Psoas muscle (tissue), 8 donors: ENCODE data around the gene HTR3C. TPM values are rescaled to one million over a fixed set of nuclear protein-coding genes. Genes with fewer than 3 reads are reported as not detected.

Experiments used
- ATAC-seq, 4 donors: fragments of 200-7000 bp; cut with Tn5 transposase; one replicate each; pipeline ENCODE4 v1.9.1; 2020; ENCODE audit warnings: moderate library complexity in 3 of 4, mild to moderate bottlenecking in 2 of 4
- DNase-seq, 2 donors: peaks; one replicate each; pipeline ENCODE4 v3.0.0-alpha.2; 2020
- H3K27ac ChIP-seq: fragments of 200-600 bp; one replicate; pipeline ENCODE4 v1.8.0; 2022
- H3K27me3 ChIP-seq, 3 donors: fragments of 200-600 bp in 1 of 3; one replicate each; pipeline versions ENCODE4 v1.6.1 to v1.8.0; 2013 to 2022; ENCODE audit warnings: low read length in 2 of 3, mild to moderate bottlenecking in 2 of 3, moderate library complexity in 1 of 3; ENCODE audit not compliant: insufficient read depth in 3 of 3
- H3K36me3 ChIP-seq, 2 donors: fragments of 200-600 bp in 1 of 2; one replicate each; pipeline versions ENCODE4 v1.6.1 to v1.8.0; 2013 to 2022; ENCODE audit warnings: low read depth in 1 of 2, mild to moderate bottlenecking in 1 of 2, moderate library complexity in 1 of 2; ENCODE audit not compliant: insufficient read depth in 1 of 2
- H3K4me1 ChIP-seq: fragments of 200-600 bp; one replicate; pipeline ENCODE4 v1.8.0; 2022
- H3K4me3 ChIP-seq: fragments of 200-600 bp; one replicate; pipeline ENCODE4 v1.8.0; 2022; ENCODE audit warnings: mild to moderate bottlenecking
- H3K9me3 ChIP-seq: fragments of 200-600 bp; one replicate; pipeline ENCODE4 v1.8.0; 2022
- CTCF ChIP-seq: fragments of 200-600 bp; IDR thresholded peaks from one replicate; pipeline ENCODE4 v1.8.0; 2022; ENCODE audit warnings: antibody characterized with exemption
- WGBS, 3 donors: extraction: QIAGEN DNeasy Blood & Tissue Kit; methylation state at CpG; one replicate each; pipeline versions ENCODE4 v1.1.6 to v1.1.7; 2013; 5-methylcytosine and 5-hydroxymethylcytosine counted together
- intact Hi-C, 2 donors: fragments of 100-400 bp; cut with DNase I; formaldehyde crosslinking; loops; one replicate each; pipeline versions ENCODE4 v1.11.0 to v1.14.2; 2022
- polyA plus RNA-seq, 3 donors: library from polyadenylated mRNA; stranded (reverse); fragments of 200-250 nt; gene quantifications; one replicate each; pipeline ENCODE4 v1.2.3, GENCODE V29; 2013
- total RNA-seq, 4 donors: library from RNA; stranded (reverse); fragmentation: NEBNext Ultra II Directional in 2 of 4; extraction: Animal tissue kit (Norgen Biotek cat#: 25700) in 2 of 4; gene quantifications; one replicate each; pipeline versions ENCODE4 v1.2.1 to v1.2.4, GENCODE V29; 2021 to 2023
- donor health status: healthy with polysubstance abuse.
- donor health status: DM: no; HTN: no; CAD: no; lungs with moderate emphysema.
- donor health status: Bipolar disorder and iron deficiency.
- donor health status: healthy.
- donor health status: DM: yes; HTN: yes; CAD: no.
- donor health status: DM: no; HTN: no; CAD: no.
- donor health status: DM: no; HTN: no; CAD: no.
- donor health status: DM: yes; HTN: yes; CAD: no.

Gene HTR3C
- total and polyA plus RNA-seq, 7 donors, result not detected

- DNase-seq (no peak), ATAC-seq (no peak)
- H3K36me3 ChIP-seq, result no peaks in the 10 kb centered on the region
- H3K27me3 ChIP-seq, result peaks cover 0 to 6% (median 0%) of the 10 kb centered on the region in 3 donors
- no peaks in the 10 kb centered on the region for H3K4me1 ChIP-seq
- WGBS, 3 donors, result 85 to 86% (median 86%) methylated on average over 6 of the region's 6 CpGs
- no peak for TF ChIP-seq CTCF
- no peak overlapping the region for H3K4me3 ChIP-seq
- peaks cover 11% of the 10 kb centered on the region for H3K9me3 ChIP-seq
- intact Hi-C loops, result no loop called here
- H3K27ac ChIP-seq, result no peak overlapping the region
These were observed 44.7 kb downstream of the HTR3C start for GRCh38 chr3:184097556-184097955.

- H3K4me3 ChIP-seq, result no peak overlapping the region
- no peaks in the 10 kb centered on the region for H3K9me3 ChIP-seq
- H3K27me3 ChIP-seq, result peaks cover 0 to 3% (median 0%) of the 10 kb centered on the region in 3 donors
- intact Hi-C loops, result no loop called here
- no peak for DNase-seq
- TF ChIP-seq CTCF, result no peak
- 44 to 46% (median 44%) methylated on average over 24 of the region's 24 CpGs for WGBS, 3 donors
- no peak overlapping the region for H3K27ac ChIP-seq
- no peaks in the 10 kb centered on the region for H3K36me3 ChIP-seq
- ATAC-seq, result no peak
- H3K4me1 ChIP-seq, result no peaks in the 10 kb centered on the region
These were observed 47.2 kb downstream of the HTR3C start for GRCh38 chr3:184099806-184100686.

Other genes starting within 250 kb of the HTR3C start
- 10 to 100 TPM in 1 of 4 donors, 1 to 10 TPM in 3; 4.6 to 12.3 (median 6.2) TPM for gene MAP6D1, start 227.5 kb upstream of the HTR3C start, total RNA-seq
- 1 to 10 TPM; 2.7 to 5.3 (median 4.5) TPM for gene MAP6D1, start 227.5 kb upstream of the HTR3C start, polyA plus RNA-seq
- 10 to 100 TPM; 30.3 to 64.4 (median 50.7) TPM for gene PARL, start 168.2 kb upstream of the HTR3C start, total RNA-seq
- gene PARL, start 168.2 kb upstream of the HTR3C start, polyA plus RNA-seq, result 10 to 100 TPM; 48.4 to 77.1 (median 61.4) TPM
- gene ABCC5, start 35.2 kb upstream of the HTR3C start, total RNA-seq, result 10 to 100 TPM; 34.4 to 94.2 (median 55.6) TPM
- gene ABCC5, start 35.2 kb upstream of the HTR3C start, polyA plus RNA-seq, result 10 to 100 TPM; 24.5 to 70.9 (median 61.1) TPM
- gene HTR3D, start 21.3 kb upstream of the HTR3C start, total RNA-seq, result not detected
- not detected for gene HTR3D, start 21.3 kb upstream of the HTR3C start, polyA plus RNA-seq
- not detected for gene HTR3E, start 44.0 kb downstream of the HTR3C start, total RNA-seq
- under 1 TPM in 1 of 3 donors, not detected in 2; 0.01 TPM for gene HTR3E, start 44.0 kb downstream of the HTR3C start, polyA plus RNA-seq
- gene EIF2B5, start 82.3 kb downstream of the HTR3C start, total RNA-seq, result 10 to 100 TPM; 44.0 to 55.1 (median 50.0) TPM
- gene EIF2B5, start 82.3 kb downstream of the HTR3C start, polyA plus RNA-seq, result 100 to 1,000 TPM in 1 of 3 donors, 10 to 100 TPM in 2; 61.4 to 101 (median 80.3) TPM
- 10 to 100 TPM; 46.7 to 57.2 (median 47.7) TPM for gene DVL3, start 102.3 kb downstream of the HTR3C start, total RNA-seq
- 10 to 100 TPM; 32.3 to 57.6 (median 36.1) TPM for gene DVL3, start 102.3 kb downstream of the HTR3C start, polyA plus RNA-seq
- 100 to 1,000 TPM; 157 to 178 (median 165) TPM for gene AP2M1, start 121.8 kb downstream of the HTR3C start, total RNA-seq
- gene AP2M1, start 121.8 kb downstream of the HTR3C start, polyA plus RNA-seq, result 100 to 1,000 TPM; 166 to 299 (median 285) TPM
- gene ABCF3, start 133.2 kb downstream of the HTR3C start, total RNA-seq, result 10 to 100 TPM; 44.1 to 93.0 (median 72.7) TPM
- 100 to 1,000 TPM in 1 of 3 donors, 10 to 100 TPM in 2; 68.5 to 108 (median 79.3) TPM for gene ABCF3, start 133.2 kb downstream of the HTR3C start, polyA plus RNA-seq
- under 1 TPM in 1 of 4 donors, not detected in 3; 0.26 TPM for gene VWA5B2, start 176.5 kb downstream of the HTR3C start, total RNA-seq
- under 1 TPM; 0.03 to 0.06 (median 0.04) TPM for gene VWA5B2, start 176.5 kb downstream of the HTR3C start, polyA plus RNA-seq
- gene ALG3, start 195.9 kb downstream of the HTR3C start, total RNA-seq, result 10 to 100 TPM; 15.8 to 36.7 (median 28.8) TPM
- gene ALG3, start 195.9 kb downstream of the HTR3C start, polyA plus RNA-seq, result 10 to 100 TPM; 37.5 to 93.7 (median 38.3) TPM
- gene EEF1AKMT4, start 196.6 kb downstream of the HTR3C start, total RNA-seq, result 1 to 10 TPM; 1.8 to 8.2 (median 6.2) TPM
- gene EEF1AKMT4, start 196.6 kb downstream of the HTR3C start, polyA plus RNA-seq, result 10 to 100 TPM in 2 of 3 donors, 1 to 10 TPM in 1; 9.0 to 25.5 (median 10.1) TPM
- gene CAMK2N2, start 208.5 kb downstream of the HTR3C start, total RNA-seq, result not detected
- gene CAMK2N2, start 208.5 kb downstream of the HTR3C start, polyA plus RNA-seq, result under 1 TPM in 2 of 3 donors, not detected in 1; 0.01 to 0.52 TPM
- gene ECE2, start 223.0 kb downstream of the HTR3C start, total RNA-seq, result not detected
- gene ECE2, start 223.0 kb downstream of the HTR3C start, polyA plus RNA-seq, result not detected
- 100 to 1,000 TPM; 338 to 440 (median 424) TPM for gene PSMD2, start 246.2 kb downstream of the HTR3C start, total RNA-seq
- 100 to 1,000 TPM; 344 to 898 (median 873) TPM for gene PSMD2, start 246.2 kb downstream of the HTR3C start, polyA plus RNA-seq